ENCODE results near the gene TKFC.

Gene TKFC

GRCh38 chr11:61345954-61346843 lies 13.2 kb downstream of the TKFC start:
- no peak for DNase-seq

GRCh38 chr11:61347916-61348461 lies 15.0 kb downstream of the TKFC start:
- DNase-seq, result no peak

GRCh38 chr11:61349189-61349751 lies 16.2 kb downstream of the TKFC start:
- DNase-seq, result no peak

- no peak for DNase-seq
Observed at GRCh38 chr11:61349916-61350315, 16.9 kb downstream of the TKFC start.

- no peak for DNase-seq
Observed at GRCh38 chr11:61350336-61350735, 17.3 kb downstream of the TKFC start.

- no peak for DNase-seq
Observed at GRCh38 chr11:61350803-61351202, 17.8 kb downstream of the TKFC start.

GRCh38 chr11:61352038-61352437 lies 19.0 kb downstream of the TKFC start:
- no peak for DNase-seq

GRCh38 chr11:61353131-61354067 lies 20.4 kb downstream of the TKFC start:
- no peak for DNase-seq

GRCh38 chr11:61354208-61354607 lies 21.2 kb downstream of the TKFC start:
- DNase-seq, result no peak

GRCh38 chr11:61356706-61357105 lies 23.7 kb downstream of the TKFC start:
- DNase-seq, result no peak

GRCh38 chr11:61357233-61357893 lies 24.3 kb downstream of the TKFC start:
- DNase-seq, result no peak

GRCh38 chr11:61357894-61358239 lies 24.8 kb downstream of the TKFC start:
- no peak for DNase-seq

GRCh38 chr11:61358566-61358965 lies 25.5 kb downstream of the TKFC start:
- no peak for DNase-seq

GRCh38 chr11:61359516-61359915 lies 26.5 kb downstream of the TKFC start:
- no peak for DNase-seq

GRCh38 chr11:61361237-61361740 lies 28.3 kb downstream of the TKFC start:
- DNase-seq, result no peak

GRCh38 chr11:61361741-61362541 lies 28.9 kb downstream of the TKFC start, which contains the start of the genes CYB561A3 and TMEM138:
TSS of gene CYB561A3 (minus strand) at chr11:61361882. CDS start at chr11:61356713, 5,169 bp downstream.
TSS of gene TMEM138 (plus strand) at chr11:61362374. CDS start at chr11:61364391, 2,017 bp downstream.
- DNase-seq, result peak; percentile 72

GRCh38 chr11:61362542-61362875 lies 29.5 kb downstream of the TKFC start:
- DNase-seq, result peak; percentile 30

- DNase-seq, result no peak
Observed at GRCh38 chr11:61364012-61364675, 31.1 kb downstream of the TKFC start.

GRCh38 chr11:61367406-61367805 lies 34.4 kb downstream of the TKFC start:
- DNase-seq, result no peak

GRCh38 chr11:61368646-61369045 lies 35.6 kb downstream of the TKFC start:
- no peak for DNase-seq
